ENCODE results near the gene BIN1.

Gene BIN1

GRCh38 chr2:127104166-127104660, 2.7 kb downstream of the BIN1 start:
- no peak for DNase-seq

GRCh38 chr2:127103243-127104165, 3.5 kb downstream of the BIN1 start:
- DNase-seq, result peak in 23 of 56 donors; percentile 7 to 77 (median 65)

GRCh38 chr2:127102521-127103242, 4.3 kb downstream of the BIN1 start:
- no peak for DNase-seq

- no peak for DNase-seq
Measured at GRCh38 chr2:127101756-127102477, 5.0 kb downstream of the BIN1 start.

GRCh38 chr2:127101048-127101611, 5.8 kb downstream of the BIN1 start:
- DNase-seq, result no peak

- DNase-seq, result no peak
Measured at GRCh38 chr2:127100251-127101047, 6.5 kb downstream of the BIN1 start.

- no peak for DNase-seq
Measured at GRCh38 chr2:127098711-127099110, 8.2 kb downstream of the BIN1 start.

- no peak for DNase-seq
Measured at GRCh38 chr2:127097841-127098651, 8.9 kb downstream of the BIN1 start.

- no peak for DNase-seq
Measured at GRCh38 chr2:127097471-127097765, 9.5 kb downstream of the BIN1 start.

- DNase-seq, result peak in 4 of 56 donors; percentile 34 to 58 (median 40)
Measured at GRCh38 chr2:127096718-127097470, 10.1 kb downstream of the BIN1 start.

GRCh38 chr2:127096280-127096679, 10.7 kb downstream of the BIN1 start:
- no peak for DNase-seq

GRCh38 chr2:127095784-127096183, 11.2 kb downstream of the BIN1 start:
- DNase-seq, result no peak

GRCh38 chr2:127095367-127095641, 11.7 kb downstream of the BIN1 start:
- DNase-seq, result no peak

- DNase-seq, result peak in 28 of 56 donors; percentile 10 to 85 (median 61)
Measured at GRCh38 chr2:127094509-127095366, 12.2 kb downstream of the BIN1 start.

GRCh38 chr2:127093648-127094210, 13.2 kb downstream of the BIN1 start:
- no peak for DNase-seq

GRCh38 chr2:127092901-127093516, 13.9 kb downstream of the BIN1 start:
- no peak for DNase-seq

GRCh38 chr2:127092306-127092705, 14.6 kb downstream of the BIN1 start:
- no peak for DNase-seq

Data from amygdala (tissue), 56 donors.